Right ventricle myocardium inferior (tissue), 1 donor: ENCODE measurements around the gene ADGRA1. TPM values are rescaled to one million over a fixed set of nuclear protein-coding genes. Genes with fewer than 3 reads are reported as not detected.

Experiments
- ATAC-seq: fragments of 200-7000 bp; cut with Tn5 transposase; one replicate; pipeline ENCODE4 v1.9.1; 2020; ENCODE audit warnings: mild to moderate bottlenecking, moderate library complexity
- DNase-seq: peaks from one replicate; pipeline ENCODE4 v3.0.0; 2021; ENCODE audit errors: missing footprints
- intact Hi-C: fragments of 100-400 bp; cut with DNase I; formaldehyde crosslinking; loops from one replicate; pipeline ENCODE4 v1.11.0; 2022
- total RNA-seq: library from RNA; stranded (reverse); fragmentation: NEBNext Ultra II Directional; extraction: Animal tissue kit (Norgen Biotek cat#: 25700); gene quantifications from one replicate; pipeline ENCODE4 v1.2.1, GENCODE V29; 2021
- donor health status: DM: no; HTN: yes; CAD: no; lungs with severe emphysema.

The ADGRA1 gene
- total RNA-seq, 1 donor from 2014 or later = not detected

GRCh38 chr10:133121479-133121878 is 33.8 kb downstream of the ADGRA1 start:
- intact Hi-C loops = loop anchor here (10.0 kb wide), 1 partner anchor 217 kb away; no protein-coding TSS in a partner anchor
- ATAC-seq = no peak
- peak; percentile 55 for DNase-seq

- no peak for ATAC-seq
- no peak for DNase-seq
- intact Hi-C loops = loop anchor here (10.0 kb wide), 1 partner anchor 218 kb away; no protein-coding TSS in a partner anchor
Observed at GRCh38 chr10:133122171-133122935, 34.6 kb downstream of the ADGRA1 start.

GRCh38 chr10:133123050-133123745 is 35.5 kb downstream of the ADGRA1 start:
- intact Hi-C loops = loop anchor here (10.0 kb wide), 1 partner anchor 218 kb away; no protein-coding TSS in a partner anchor
- ATAC-seq = no peak
- DNase-seq = peak; percentile 50

DNA sequence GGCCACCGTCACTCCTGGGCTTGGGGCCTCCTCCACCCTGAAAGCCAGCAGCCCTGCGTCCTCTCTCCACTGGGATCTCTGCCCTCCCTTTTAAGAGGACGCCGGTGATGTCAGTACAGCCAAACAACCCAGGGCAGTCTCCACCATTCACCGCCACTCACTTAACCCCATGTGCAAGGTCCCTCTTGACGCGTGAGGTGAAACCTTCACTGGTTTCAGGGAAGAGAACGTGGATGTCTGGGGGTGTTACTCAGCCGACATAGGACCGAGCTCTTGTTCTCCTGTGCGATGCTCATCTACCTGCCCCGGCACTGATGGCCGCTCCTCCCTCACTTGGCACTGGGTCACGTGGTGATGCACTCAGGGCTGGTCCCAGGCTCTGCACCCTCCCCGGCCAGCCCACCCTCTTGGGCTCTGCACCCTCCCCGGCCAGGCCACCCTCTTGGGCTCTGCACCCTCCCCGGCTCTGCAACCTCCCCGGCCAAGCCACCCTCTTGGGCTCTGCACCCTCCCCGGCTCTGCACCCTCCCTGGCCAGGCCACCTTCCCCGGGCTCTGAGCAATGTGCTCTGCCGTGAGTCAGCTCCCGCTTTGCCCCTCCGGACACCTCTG is 36.1 kb downstream of the ADGRA1 start:
- intact Hi-C loops = loop anchor here (2.0 to 10.0 kb wide), 2 partner anchors 219 to 287 kb away; no protein-coding TSS in a partner anchor
- DNase-seq (peak; percentile 40), ATAC-seq (no peak)

GRCh38 chr10:133124357-133125211 is 36.9 kb downstream of the ADGRA1 start:
- DNase-seq (peak; percentile 57), ATAC-seq (peak; percentile 64)
- intact Hi-C loops = loop anchor here (2.0 to 10.0 kb wide), 2 partner anchors 220 to 288 kb away; no protein-coding TSS in a partner anchor

GRCh38 chr10:133125901-133126300 is 38.2 kb downstream of the ADGRA1 start:
- ATAC-seq (no peak), DNase-seq (no peak)
- intact Hi-C loops = loop anchor here (2.0 to 10.0 kb wide), 2 partner anchors 221 to 289 kb away; no protein-coding TSS in a partner anchor

- DNase-seq = peak; percentile 39
- intact Hi-C loops = loop anchor here (10.0 kb wide), 1 partner anchor 222 kb away; no protein-coding TSS in a partner anchor
- ATAC-seq = no peak
Observed at GRCh38 chr10:133126431-133127290, 38.9 kb downstream of the ADGRA1 start.

- intact Hi-C loops = loop anchor here (10.0 kb wide), 1 partner anchor 223 kb away; no protein-coding TSS in a partner anchor
- ATAC-seq (no peak), DNase-seq (no peak)
Observed at GRCh38 chr10:133127291-133128125, 39.8 kb downstream of the ADGRA1 start.

GRCh38 chr10:133128126-133129070 is 40.7 kb downstream of the ADGRA1 start:
- DNase-seq = no peak
- intact Hi-C loops = loop anchor here (10.0 kb wide), 1 partner anchor 224 kb away; no protein-coding TSS in a partner anchor

GRCh38 chr10:133129071-133129858 is 41.5 kb downstream of the ADGRA1 start:
- no peak for DNase-seq
- no peak for ATAC-seq
- intact Hi-C loops = loop anchor here (10.0 kb wide), 1 partner anchor 224 kb away; no protein-coding TSS in a partner anchor

More at GRCh38 chr10:133128126-133129070, 40.7 kb downstream of the ADGRA1 start:
- no peak for ATAC-seq

GRCh38 chr10:133129859-133130495 is 42.3 kb downstream of the ADGRA1 start:
- DNase-seq (no peak), ATAC-seq (no peak)
- intact Hi-C loops = loop anchor here (10.0 kb wide), 1 partner anchor 225 kb away; no protein-coding TSS in a partner anchor

- ATAC-seq = no peak
- intact Hi-C loops = no loop called here
- DNase-seq = no peak
Observed at GRCh38 chr10:133130602-133131001, 42.9 kb downstream of the ADGRA1 start.

DNA sequence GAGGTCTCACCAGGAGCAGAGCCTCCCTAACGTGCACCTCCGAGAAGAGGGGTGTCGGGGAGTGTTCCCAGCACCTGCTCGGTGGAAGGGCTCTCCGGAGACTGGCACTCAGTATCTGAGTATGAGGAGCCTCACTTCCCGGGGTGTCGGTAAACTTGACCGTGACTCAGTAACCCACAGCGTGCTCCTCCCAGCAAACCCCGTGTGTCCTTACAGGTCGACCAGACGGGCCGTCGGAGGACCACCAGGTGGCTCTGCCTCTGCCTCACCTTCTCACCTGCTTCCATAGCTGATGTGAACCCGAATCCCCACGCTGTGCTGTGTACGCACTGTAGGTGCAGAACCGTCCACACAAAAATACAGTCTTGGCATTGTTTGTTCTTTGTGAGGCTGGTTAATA is 43.3 kb downstream of the ADGRA1 start:
- ATAC-seq (no peak), DNase-seq (no peak)
- intact Hi-C loops = no loop called here
